Fibroblast of the aortic adventitia (primary cell): ENCODE results near the gene TIMM50. TPM values are rescaled to one million over a fixed set of nuclear protein-coding genes. Genes with fewer than 3 reads are reported as not detected.
"Not testable (repeated sequence)": the region's sequence is repeated elsewhere in the genome, so short reads cannot be mapped to it uniquely, and the experiment has no call there.

Experiments used
- DNase-seq: peaks from one replicate; pipeline ENCODE4 v3.0.0-alpha.2; 2010; ENCODE audit warnings: low read depth
- H3K4me3 ChIP-seq: 2 replicates; pipeline ENCODE4 v1.5.1; 2011; ENCODE audit warnings: low read depth, mild to moderate bottlenecking, control low read depth, low read length, moderate library complexity
- CTCF ChIP-seq: IDR thresholded peaks from 2 replicates; pipeline ENCODE4 v1.5.1; 2011; ENCODE audit warnings: mild to moderate bottlenecking, low read length, control low read depth, inconsistent platforms; ENCODE audit not compliant: insufficient read depth
- total RNA-seq: library from RNA; depleted of rRNA; stranded (reverse); fragments of >200 nt; gene quantifications from 2 replicates; pipeline ENCODE4 v1.2.3, GENCODE V29; 2012; ENCODE audit warnings: low replicate concordance

TIMM50 gene
- total RNA-seq, 1 donor, result 49.5 TPM

GRCh38 chr19:39449116-39449797, 31.4 kb upstream of the TIMM50 start:
- DNase-seq, result no peak
- H3K4me3 ChIP-seq, result no peak overlapping the region
- TF ChIP-seq CTCF, result no peak

- DNase-seq, H3K4me3 ChIP-seq: not testable (repeated sequence)
Observed at GRCh38 chr19:39451257-39451656, 29.4 kb upstream of the TIMM50 start.

GRCh38 chr19:39463403-39463802, 17.2 kb upstream of the TIMM50 start:
- no peak for TF ChIP-seq CTCF
- no peak for DNase-seq
- H3K4me3 ChIP-seq, result no peak overlapping the region

- TF ChIP-seq CTCF, result no peak
- no peak overlapping the region for H3K4me3 ChIP-seq
- no peak for DNase-seq
Observed at GRCh38 chr19:39465956-39466747, 14.5 kb upstream of the TIMM50 start.

GRCh38 chr19:39467941-39468340, 12.7 kb upstream of the TIMM50 start:
- no peak for DNase-seq
- H3K4me3 ChIP-seq, result no peak overlapping the region

GRCh38 chr19:39469036-39469435, 11.6 kb upstream of the TIMM50 start:
- H3K4me3 ChIP-seq, result no peak overlapping the region
- DNase-seq, result no peak
- TF ChIP-seq CTCF, result no peak

More at GRCh38 chr19:39467941-39468340, 12.7 kb upstream of the TIMM50 start:
- no peak for TF ChIP-seq CTCF

GRCh38 chr19:39469567-39469966, 11.1 kb upstream of the TIMM50 start:
- TF ChIP-seq CTCF, result no peak
- H3K4me3 ChIP-seq, result no peak overlapping the region
- no peak for DNase-seq
